ENCODE measurements around the gene MGAT2.
"Not testable (repeated sequence)": the region's sequence is repeated elsewhere in the genome, so short reads cannot be mapped to it uniquely, and the experiment has no call there.

MGAT2 gene

DNA sequence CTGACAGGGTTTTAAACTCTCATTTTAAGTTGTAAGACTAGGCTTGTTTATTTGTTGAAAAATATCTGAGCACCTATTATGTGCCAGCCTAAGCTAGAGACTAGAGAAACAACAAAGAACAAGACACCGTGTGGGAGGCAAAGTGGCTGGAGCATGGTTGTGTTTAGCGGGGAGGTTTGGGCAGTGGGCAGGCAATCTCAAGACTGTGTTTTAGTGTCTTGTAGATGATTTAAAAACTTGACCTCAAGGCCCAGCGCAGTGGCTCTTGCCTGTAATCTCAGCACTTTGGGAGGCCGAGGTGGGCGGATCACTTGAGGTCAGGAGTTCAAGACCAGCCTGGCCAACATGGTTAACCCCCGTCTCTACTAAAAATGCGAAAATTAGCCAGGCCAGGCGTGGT, 7.9 kb upstream of the MGAT2 start:
- DNase-seq, result no peak

DNA sequence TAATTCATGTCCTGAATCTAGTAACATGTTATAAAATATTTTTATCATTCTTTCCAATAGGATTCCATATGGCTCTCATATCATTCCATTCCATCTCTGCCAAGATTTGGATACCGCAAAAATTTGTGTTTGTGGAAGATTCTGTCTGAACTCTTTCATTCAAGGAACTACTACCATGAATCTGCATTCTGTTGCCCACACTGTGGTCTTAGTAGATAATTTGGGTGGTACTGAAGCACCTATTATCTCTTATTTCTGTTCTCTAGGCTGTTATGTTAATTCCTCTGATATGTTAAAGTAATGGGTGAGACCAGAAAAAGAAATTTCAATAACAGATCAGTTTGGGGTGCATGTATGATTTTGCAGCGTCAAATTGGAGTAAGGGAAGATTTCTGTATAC, 6.4 kb upstream of the MGAT2 start:
- no peak for DNase-seq

DNA sequence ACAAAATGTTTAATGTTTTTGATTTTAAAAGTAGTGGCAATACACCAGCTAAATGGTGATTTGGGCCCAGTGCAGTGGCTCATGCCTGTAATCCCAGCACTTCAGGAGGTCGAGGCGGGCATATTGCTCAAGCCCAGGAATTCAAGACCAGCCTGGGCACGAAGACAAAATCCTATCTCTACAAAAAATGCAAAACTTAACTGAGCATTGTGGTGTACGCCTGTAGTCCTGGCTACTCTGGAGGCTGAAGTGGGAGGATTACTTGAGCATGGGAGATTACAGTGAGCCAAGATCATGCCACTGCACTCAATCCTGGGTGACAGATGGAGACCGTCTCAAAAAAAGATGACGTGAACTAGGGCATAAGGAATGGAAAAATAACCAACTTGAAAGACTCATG, 4.8 kb upstream of the MGAT2 start:
- no peak for DNase-seq

DNA sequence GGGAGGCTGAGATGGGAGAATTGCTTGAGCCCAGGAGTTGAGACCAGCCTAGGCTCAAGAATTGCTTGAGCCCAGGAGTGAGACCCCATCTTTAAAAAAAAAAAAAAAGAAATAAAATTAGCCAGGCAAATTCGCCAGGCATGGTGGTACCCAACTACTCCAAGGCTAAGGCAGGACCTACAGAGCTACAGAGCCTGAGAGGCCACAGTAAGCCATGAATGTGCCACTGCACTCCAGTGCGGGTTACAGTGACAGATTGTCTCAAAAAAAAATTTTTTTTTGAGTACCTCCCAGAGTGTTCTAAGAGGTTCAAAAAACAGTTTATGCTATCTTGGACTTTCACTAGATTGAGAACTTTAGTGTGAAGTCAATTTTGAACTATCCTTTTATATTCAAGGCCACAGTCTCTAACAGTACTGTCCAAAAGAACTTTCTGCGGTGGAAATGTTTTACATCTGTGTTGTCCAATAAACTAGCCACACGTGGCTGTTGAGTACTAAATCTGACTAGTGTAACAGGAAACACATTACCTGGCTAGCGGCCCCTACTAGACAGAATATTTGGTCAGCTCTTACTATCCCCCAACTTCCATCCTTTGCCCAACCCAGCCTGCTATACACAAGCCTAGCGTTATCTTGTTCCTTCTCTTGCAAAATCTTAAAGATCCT, 2.6 kb upstream of the MGAT2 start:
- no peak for DNase-seq

DNA sequence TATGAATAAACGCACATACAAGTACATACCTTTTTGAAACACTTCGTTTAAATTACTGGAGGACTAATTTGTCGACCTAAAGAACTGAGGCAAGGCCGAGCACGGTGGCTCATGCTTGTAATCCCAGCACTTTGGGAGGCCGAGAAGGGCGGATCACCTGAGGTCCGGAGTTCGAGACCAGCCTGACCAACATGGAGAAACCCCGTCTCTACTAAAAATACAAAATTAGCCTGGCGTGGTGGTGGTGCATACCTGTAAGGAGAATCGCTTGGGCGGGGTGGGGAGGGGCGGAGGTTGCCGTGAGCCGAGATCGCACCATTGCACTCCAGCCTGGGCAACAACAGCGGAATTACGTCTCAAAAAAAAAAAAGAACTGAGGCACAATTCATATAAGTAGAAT, 1.3 kb upstream of the MGAT2 start:
- not testable (repeated sequence) for DNase-seq

DNA sequence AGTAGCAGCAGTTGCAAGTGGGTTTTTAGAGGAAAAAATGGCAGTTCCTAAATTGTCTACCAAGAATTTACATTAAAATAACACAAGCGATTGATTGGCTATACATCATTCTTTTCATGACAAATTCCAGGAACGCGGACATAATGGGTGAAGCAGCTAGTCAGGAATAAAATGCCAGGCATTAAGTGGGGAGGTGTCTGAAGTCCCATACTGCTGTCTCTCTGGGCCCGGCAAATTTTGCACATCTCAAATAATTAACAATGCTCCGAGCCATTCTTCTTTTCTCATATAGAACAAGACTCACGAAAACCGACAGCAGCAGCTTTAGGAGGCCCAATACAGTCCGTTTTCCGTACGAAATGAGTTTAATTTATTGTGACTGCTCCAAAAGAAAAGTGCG, 869 bp upstream of the MGAT2 start:
- no peak for DNase-seq

DNA sequence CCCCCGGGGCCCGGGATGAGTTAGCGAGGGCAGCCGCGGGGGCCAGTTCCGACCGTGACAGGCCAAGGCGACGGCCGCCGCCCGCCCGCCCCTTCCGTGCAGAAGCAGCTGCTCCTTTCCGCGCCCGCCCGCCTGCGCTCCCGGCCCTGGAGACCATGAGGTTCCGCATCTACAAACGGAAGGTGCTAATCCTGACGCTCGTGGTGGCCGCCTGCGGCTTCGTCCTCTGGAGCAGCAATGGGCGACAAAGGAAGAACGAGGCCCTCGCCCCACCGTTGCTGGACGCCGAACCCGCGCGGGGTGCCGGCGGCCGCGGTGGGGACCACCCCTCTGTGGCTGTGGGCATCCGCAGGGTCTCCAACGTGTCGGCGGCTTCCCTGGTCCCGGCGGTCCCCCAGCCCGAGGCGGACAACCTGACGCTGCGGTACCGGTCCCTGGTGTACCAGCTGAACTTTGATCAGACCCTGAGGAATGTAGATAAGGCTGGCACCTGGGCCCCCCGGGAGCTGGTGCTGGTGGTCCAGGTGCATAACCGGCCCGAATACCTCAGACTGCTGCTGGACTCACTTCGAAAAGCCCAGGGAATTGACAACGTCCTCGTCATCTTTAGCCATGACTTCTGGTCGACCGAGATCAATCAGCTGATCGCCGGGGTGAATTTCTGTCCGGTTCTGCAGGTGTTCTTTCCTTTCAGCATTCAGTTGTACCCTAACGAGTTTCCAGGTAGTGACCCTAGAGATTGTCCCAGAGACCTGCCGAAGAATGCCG, 699 bp downstream of the MGAT2 start:
- DNase-seq, result peak; percentile 68

DNA sequence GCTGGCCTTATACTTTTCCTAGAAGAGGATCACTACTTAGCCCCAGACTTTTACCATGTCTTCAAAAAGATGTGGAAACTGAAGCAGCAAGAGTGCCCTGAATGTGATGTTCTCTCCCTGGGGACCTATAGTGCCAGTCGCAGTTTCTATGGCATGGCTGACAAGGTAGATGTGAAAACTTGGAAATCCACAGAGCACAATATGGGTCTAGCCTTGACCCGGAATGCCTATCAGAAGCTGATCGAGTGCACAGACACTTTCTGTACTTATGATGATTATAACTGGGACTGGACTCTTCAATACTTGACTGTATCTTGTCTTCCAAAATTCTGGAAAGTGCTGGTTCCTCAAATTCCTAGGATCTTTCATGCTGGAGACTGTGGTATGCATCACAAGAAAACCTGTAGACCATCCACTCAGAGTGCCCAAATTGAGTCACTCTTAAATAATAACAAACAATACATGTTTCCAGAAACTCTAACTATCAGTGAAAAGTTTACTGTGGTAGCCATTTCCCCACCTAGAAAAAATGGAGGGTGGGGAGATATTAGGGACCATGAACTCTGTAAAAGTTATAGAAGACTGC, 1.5 kb downstream of the MGAT2 start:
- DNase-seq, result no peak

DNA sequence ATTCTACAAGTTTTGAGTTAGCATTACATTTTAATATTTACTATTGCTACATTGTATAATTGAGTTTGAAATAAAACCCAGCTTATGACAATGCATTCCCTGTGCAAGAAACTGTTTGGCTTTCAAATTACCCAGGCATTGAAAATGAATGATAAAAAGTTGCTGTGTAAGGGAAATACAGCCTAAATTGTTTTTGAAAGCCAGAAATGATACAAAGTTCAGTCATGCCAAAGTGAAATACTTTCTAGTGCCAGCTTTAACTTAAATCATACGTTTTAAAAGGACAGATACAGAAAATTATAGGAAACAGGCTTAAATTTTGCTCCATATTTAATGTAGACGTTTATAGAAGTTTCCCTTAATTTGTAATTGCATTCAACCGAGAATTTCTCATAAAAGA, 2.8 kb downstream of the MGAT2 start:
- DNase-seq, result no peak

DNA sequence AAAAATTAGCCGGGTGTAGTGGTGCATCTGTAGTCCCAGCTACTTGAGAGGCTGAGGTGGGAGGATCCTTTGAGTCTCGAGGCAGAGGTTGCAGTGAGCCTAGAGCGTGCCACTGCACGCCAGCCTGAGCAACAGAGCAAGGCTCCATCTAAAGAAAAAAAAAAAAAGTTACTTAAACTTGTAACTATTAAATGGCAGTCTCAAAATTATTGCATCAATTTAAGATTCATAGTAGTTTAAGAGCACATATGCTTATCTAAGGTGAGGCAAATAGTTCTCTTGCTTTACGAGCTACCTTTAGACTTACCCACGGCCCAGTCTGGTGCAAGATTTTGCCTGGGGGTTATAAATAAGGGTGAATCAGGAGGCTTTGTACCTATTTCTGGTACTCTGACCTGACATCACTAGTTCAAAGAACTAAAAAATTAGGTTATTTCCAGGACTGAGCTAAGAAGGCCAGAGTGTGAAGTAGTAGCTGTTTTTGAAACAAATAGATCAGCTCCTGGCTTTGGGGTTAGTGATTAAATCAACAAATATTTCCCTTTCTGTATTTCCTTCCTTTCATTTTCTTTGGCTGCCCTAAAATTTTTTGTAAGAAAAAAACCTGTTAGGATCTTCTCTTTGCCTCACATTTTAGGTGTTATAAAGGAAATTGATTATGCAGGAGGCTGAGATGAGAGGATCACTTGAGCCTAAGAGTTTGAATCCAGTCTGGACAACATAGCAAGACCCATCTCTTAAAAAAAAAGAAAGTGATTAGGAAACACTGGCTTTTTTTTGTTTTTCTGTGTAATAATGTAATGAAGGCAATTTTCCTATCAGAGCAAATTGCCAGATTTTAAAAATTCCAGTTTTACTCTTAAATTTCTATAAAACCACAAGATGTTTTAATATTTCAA, 3.6 kb downstream of the MGAT2 start:
- peak; percentile 17 for DNase-seq

DNA sequence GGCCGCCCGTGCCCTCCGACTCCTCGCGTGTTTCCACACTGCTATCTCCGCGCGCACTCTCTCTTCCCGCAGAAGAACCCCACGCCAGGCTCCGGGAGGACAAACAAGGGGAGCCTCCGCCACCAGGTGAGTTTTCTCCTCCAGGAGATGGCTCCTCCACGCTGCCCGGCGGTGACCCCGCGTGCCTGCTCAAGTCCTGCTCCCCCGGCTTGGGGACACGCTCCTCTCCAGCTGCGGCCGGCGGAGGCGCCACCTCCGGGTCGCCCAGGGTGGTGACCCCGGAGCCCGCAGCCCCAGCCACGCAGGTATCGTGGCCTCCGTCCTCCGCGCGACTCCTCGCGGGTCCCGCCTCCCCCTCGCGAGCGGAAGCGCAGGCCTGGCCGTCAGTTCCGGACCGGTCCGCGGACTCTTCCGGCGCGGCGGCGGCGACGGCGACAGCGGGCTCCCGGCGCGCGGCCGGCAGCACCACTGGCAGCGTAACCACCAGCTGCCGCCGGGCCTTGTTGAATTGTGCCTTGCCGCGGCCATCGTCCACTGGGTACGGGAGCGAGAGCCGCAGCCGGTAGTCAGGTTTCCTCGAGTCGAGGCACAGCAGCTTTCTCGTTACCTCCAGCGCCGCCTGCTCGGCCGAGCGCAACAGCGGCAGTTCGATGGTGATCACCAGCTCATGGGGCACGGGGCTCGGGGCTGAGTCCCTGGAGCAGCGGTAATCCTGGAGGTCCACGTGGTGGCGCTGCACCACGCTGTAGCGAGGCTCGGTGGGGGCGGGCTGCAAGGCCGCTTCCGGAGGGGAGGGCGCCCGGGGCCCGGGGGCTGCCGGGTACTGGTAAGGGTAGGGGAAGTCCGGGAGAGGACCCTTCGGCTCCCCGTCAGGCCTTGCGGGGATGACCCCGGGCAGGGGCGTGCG, 13.3 kb downstream of the MGAT2 start:
- peak; percentile 96 for DNase-seq

DNA sequence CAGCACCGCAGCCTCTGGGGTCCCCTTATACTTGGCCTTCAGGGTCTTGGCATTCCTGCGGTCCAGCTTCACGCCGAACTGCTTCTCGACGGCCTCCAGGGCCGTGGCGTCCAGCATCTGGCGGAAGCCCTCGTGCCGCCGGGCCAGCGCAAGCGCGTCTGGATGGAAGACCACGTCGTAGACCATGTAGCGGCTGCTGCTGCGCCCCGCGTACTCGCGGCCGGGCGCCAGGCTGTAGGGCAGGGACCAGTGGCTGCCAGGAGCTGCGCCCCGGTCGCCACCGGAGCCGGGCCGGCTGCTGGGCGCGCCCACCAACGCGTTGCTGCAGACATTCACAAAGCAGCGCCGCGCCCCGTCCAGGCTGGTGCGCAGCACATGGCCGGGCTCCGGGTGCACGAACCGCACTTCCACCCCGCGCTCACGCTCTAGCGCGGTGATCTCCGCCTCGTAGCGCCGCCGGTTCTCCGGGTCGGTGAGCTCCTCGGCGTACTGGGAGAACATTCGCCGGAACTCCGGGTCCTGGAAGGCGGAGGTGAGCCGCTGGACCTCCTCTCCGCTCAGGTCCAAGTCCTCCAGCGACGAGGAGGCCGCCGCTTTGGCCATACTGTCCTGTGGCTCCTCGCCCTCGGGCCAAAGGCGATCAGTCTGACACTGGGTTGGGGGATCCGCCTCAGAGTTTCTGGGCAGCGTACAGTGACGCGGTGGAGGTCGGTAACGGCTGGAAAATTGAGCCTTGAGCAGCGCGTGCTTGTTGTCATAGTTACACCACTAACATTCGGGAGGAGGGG, 14.1 kb downstream of the MGAT2 start, which contains the start of gene DNAAF2:
DNAAF2 (minus strand) TSS at position 698 of the 788 bp plus-strand sequence; CDS start at position 603, 95 bp downstream.
- peak; percentile 68 for DNase-seq

DNA sequence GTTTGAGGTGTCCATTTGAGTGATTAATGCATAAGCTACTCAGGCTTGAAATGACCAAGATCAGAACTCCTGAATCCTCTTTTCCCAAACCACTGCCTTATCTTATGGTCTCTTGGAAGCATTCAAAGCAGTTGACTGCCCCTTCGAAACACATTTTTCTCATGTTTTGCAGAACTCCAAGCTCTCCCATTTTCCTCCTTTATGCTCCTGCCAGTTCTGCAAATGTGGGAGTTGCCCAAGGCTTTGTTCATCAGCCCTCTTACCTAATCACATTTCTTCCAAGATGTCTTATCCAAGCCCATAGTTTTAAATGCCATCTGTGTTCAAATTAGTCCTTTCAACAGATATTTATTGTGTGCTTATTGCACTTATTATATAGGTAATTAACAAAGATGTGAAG, 16.3 kb downstream of the MGAT2 start:
- no peak for DNase-seq

DNA sequence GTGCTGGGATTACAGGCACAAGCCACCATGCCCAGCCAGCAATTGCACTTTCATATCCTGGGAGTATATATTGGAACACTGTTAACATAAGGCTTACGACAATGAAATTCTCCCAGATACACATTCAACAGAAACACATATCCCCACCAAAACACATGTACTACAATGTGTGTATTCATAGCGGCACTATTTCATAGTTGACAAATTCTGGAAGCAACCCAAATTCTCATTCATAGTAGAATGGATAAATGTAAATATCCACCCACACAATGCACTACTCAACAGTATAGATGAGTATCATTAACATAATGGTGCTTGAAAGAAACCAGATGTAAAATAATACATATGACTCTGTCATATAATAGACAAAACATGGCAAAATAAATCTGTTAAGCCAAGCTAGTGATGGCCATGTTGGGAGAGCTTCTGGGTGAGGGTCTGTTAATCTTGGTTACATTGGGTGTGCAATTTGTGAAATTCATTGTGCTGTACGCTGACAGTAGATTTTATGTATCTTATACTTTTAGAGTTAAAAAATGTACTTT, 17.0 kb downstream of the MGAT2 start:
- no peak for DNase-seq

DNA sequence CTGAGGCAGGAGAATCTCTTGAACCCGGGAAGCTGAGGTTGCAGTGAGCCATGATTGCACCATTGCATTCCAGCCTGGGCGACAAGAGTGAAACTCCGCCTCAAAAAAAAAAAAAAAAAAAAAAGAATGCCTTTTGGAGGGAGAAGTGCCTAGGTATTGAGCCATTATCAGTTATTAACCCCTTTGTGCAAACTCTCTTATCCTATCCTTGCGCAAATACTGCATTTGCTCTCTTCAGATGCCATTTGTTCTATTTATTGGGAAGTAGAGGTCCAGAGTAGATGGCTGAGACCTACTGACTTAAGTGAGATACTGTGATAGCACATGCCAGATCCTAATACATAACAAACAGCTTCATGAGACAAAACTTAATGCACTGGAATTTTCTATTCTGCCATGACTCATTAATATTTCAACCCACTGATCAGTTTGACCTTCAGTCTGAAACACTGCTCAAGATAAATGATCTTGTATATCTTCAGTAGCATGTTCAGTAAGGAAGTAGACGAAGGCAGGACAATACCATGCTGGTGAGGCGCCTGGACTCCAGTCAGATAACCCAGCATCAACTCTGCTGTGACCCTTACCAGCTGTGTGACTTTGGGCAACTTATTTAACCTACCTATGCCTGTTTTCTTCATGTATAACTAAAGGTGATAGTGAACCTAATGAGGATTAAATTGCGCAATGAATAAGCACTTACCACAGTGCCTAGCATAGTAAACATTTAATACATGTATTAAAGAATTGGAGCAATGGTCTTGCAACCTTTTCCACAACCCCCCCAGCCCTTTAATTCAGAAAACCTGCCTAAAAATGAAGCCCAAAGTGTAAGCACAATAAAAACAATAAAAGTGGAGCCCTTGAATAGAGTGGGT, 20.2 kb downstream of the MGAT2 start:
- DNase-seq, result no peak

DNA sequence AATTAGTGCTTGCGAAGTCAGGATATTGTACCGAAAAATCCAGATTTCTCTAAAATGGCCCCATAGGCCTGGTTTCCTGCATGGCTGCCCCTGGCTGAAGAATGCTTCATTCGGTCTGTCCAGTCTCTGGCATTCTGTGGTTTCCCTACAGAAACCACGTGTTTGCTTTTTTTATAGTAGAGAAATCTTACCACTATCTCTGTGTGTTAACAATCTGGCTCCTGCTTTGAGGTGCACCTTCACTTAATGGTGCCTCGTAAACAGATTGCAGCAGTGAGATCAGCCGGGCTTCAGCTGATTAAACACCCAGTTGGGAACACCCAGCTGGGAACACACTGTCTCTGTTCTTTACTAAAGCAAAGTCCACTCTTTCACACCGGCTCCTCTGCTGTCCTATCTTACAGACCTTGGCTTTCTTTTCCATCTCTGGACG, 21.1 kb downstream of the MGAT2 start:
- DNase-seq, result no peak

DNA sequence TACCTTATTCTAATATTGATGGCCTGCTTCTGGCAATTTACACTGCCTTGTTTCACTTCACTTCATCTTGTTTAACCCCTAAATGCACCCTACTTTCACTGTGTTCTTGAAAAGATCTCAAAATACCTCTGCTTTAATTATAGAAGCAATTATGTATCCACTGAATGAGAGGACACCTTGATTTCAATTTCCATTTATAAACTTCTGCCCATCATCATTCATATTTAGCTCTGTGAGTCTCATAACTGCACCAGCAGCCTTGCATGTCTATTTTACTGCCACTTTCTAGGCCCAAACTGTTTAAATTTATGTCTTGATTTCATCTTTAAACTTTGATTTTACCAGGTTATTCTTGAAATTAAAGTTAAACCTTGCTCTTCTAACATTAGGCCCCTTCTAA, 21.6 kb downstream of the MGAT2 start:
- no peak for DNase-seq

DNA sequence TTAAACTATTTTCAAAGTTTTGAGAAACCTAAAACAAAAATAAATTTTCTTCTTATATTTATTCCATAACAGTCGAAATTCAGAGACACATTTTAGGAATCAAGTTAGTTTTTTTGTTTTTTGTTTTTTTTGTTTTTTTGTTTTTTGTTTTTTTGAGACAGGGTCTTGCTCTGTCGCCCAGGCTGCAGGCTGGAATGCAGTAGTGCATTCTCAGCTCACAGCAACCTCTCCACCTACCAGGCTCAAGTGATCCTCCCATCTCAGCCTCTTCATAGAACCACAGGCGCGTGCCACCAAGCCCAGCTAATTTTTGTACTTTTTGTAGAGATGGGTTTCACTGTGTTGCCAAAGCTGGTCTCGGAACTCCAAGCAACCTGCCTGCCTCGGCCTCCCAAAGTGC, 32.9 kb downstream of the MGAT2 start:
- DNase-seq, result no peak

DNA sequence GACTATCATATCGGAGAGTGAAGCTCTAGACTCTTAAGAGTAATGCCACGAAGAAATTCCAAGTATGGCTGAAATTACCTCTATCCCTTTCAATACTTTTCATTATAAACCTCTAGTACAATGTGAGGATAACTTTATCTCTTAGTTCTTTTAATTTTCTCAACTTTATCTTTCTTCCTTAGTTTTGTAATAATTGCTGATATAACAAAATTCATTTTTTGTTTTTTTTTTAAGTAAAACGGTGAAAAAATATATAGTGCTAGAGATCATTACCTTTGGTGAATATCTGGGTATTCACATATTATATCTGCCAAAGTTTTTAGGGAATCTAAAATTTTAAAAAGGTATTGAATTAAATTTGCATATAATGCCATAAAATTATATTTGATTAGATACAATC, 33.9 kb downstream of the MGAT2 start:
- DNase-seq, result no peak

DNA sequence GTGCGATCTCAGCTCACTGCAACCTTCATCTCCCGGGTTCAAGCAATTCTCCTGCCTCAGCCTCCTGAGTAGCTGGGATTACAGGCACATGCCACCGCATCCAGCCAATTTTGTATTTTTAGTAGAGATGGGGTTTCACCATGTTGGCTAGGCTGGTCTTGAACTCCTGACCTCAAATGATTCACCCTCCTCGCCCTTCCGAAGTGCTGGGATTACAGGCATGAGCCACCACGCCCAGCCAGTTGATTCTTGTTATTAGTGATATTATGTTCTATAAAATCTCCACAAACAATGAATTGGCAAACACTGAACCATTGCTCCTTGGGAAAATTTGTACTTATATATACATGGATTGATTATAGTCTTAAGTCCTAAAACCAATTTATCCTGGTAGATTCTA, 36.9 kb downstream of the MGAT2 start:
- DNase-seq, result not testable (repeated sequence)
